HepG2 (cell line): ENCODE data around the gene NFKBIA. TPM values are rescaled to one million over a fixed set of nuclear protein-coding genes. Genes with fewer than 3 reads are reported as not detected.

Experiments
- DPF2 ChIP-seq: sonication (generic); formaldehyde crosslinking; IDR thresholded peaks from 2 replicates; pipeline ENCODE4 v1.4.0; 2020; ENCODE audit warnings: mild to moderate bottlenecking, low read depth, missing genetic modification reagents, borderline replicate concordance
- FOXK1 ChIP-seq: sonication (generic); formaldehyde crosslinking; IDR thresholded peaks from 2 replicates; pipeline ENCODE4 v1.4.0; 2020; ENCODE audit warnings: low read depth, missing genetic modification reagents, borderline replicate concordance
- GTF3A ChIP-seq: sonication (generic); formaldehyde crosslinking; conservative IDR thresholded peaks from 2 replicates; pipeline ENCODE4 v1.4.0; 2020; ENCODE audit warnings: mild to moderate bottlenecking, missing genetic modification reagents
- RFX3 ChIP-seq: IDR thresholded peaks from 2 replicates; pipeline ENCODE4 v1.6.1; 2016; ENCODE audit warnings: missing biosample characterization, missing genetic modification reagents
- ZNF34 ChIP-seq: sonication (generic); formaldehyde crosslinking; IDR thresholded peaks from 2 replicates; pipeline ENCODE4 v1.4.0; 2020; ENCODE audit warnings: mild to moderate bottlenecking, missing genetic modification reagents, borderline replicate concordance
- ZNF891 ChIP-seq: sonication (generic); formaldehyde crosslinking; IDR thresholded peaks from 2 replicates; pipeline ENCODE4 v1.5.0; 2020; ENCODE audit warnings: mild to moderate bottlenecking, missing genetic modification reagents
- polyA plus RNA-seq, 8 experiments: library from polyadenylated mRNA; depleted of rRNA in 3 of 8; stranded (reverse) in 7 of 8; unstranded in 1 of 8; fragments of >200 nt; fragmentation: Illumina TruSeq in 4 of 8; extraction: Trizol in 4 of 8; gene quantifications; 2 replicates each; pipeline versions ENCODE4 v1.2.1 to v1.2.3, GENCODE V29; 2011 to 2016; ENCODE audit warnings: low read depth in 4 of 8, missing spikeins in 1 of 8, mixed read lengths in 1 of 8; ENCODE audit not compliant: insufficient read depth in 1 of 8
- total RNA-seq, 5 experiments: library from RNA; depleted of rRNA; stranded (reverse); fragments of >200 nt; fragmentation: Illumina TruSeq; extraction: Trizol; gene quantifications; 2 replicates each; pipeline ENCODE4 v1.2.3, GENCODE V29; 2016; ENCODE audit warnings: low read depth in 1 of 5
- TF ChIP-seq, protein P1 (sequence below): sonication (generic); formaldehyde crosslinking; IDR thresholded peaks from one replicate; pipeline ENCODE4 v1.5.1; 2020; ENCODE audit warnings: mild to moderate bottlenecking, missing genetic modification reagents; ENCODE audit errors: not compliant biosample characterization
- TF ChIP-seq, protein P2 (sequence below): sonication (generic); formaldehyde crosslinking; IDR thresholded peaks from 2 replicates; pipeline ENCODE4 v1.8.1; 2023; ENCODE audit warnings: missing genetic modification reagents, mild to moderate bottlenecking, borderline replicate concordance
- TF ChIP-seq, protein P3 (sequence below): sonication (generic); formaldehyde crosslinking; IDR thresholded peaks from 2 replicates; pipeline ENCODE4 v1.4.0; 2020; ENCODE audit warnings: missing genetic modification reagents

Gene NFKBIA
- total and polyA plus RNA-seq, 2 of the 13 experiments (the other 11 are each of a cell fraction or from before 2014, with no cell fraction given): 197 to 319 TPM

DNA sequence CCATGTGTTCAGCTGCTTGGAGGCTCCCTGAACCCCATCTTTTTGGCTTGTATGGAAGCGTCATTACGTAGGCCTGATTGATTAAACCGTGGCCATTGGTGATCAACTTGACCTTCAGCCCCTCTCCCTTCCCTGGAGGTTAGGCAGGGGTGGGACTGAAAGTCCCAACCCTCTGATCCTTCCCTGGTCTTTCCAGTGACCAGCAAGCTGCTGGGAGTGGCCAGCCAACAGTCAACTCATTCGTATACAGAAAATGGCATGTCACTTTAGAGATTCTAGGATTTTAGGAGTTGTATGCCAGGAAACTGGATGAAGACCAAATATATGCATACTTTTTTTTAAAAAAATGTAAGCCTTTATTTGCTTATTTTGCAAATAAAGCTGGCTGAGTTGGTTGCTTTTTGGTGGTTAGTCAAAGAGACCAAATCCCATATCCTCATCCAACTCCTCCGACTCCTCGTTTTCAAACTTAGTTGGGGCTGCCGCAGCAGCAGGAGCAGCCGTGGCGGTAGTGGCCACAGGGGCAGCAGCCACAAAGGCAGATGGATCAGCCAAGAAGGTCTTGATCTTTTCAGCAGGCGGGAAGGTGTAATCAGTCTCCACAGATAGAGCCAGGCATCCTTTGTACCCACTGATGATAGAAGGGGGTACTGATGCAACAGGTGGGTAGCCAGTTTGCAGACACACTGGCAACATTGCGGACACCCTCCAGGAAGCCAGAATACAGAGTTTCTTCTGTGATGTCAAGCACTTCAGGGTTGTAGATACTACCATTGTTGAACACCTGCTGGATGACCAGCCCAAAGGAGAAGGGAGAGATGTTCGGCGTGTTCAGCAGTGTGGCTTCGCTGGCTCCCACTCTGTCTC lies 16.6 kb downstream of the NFKBIA start (continued):
- TF ChIP-seq, protein P1, sequence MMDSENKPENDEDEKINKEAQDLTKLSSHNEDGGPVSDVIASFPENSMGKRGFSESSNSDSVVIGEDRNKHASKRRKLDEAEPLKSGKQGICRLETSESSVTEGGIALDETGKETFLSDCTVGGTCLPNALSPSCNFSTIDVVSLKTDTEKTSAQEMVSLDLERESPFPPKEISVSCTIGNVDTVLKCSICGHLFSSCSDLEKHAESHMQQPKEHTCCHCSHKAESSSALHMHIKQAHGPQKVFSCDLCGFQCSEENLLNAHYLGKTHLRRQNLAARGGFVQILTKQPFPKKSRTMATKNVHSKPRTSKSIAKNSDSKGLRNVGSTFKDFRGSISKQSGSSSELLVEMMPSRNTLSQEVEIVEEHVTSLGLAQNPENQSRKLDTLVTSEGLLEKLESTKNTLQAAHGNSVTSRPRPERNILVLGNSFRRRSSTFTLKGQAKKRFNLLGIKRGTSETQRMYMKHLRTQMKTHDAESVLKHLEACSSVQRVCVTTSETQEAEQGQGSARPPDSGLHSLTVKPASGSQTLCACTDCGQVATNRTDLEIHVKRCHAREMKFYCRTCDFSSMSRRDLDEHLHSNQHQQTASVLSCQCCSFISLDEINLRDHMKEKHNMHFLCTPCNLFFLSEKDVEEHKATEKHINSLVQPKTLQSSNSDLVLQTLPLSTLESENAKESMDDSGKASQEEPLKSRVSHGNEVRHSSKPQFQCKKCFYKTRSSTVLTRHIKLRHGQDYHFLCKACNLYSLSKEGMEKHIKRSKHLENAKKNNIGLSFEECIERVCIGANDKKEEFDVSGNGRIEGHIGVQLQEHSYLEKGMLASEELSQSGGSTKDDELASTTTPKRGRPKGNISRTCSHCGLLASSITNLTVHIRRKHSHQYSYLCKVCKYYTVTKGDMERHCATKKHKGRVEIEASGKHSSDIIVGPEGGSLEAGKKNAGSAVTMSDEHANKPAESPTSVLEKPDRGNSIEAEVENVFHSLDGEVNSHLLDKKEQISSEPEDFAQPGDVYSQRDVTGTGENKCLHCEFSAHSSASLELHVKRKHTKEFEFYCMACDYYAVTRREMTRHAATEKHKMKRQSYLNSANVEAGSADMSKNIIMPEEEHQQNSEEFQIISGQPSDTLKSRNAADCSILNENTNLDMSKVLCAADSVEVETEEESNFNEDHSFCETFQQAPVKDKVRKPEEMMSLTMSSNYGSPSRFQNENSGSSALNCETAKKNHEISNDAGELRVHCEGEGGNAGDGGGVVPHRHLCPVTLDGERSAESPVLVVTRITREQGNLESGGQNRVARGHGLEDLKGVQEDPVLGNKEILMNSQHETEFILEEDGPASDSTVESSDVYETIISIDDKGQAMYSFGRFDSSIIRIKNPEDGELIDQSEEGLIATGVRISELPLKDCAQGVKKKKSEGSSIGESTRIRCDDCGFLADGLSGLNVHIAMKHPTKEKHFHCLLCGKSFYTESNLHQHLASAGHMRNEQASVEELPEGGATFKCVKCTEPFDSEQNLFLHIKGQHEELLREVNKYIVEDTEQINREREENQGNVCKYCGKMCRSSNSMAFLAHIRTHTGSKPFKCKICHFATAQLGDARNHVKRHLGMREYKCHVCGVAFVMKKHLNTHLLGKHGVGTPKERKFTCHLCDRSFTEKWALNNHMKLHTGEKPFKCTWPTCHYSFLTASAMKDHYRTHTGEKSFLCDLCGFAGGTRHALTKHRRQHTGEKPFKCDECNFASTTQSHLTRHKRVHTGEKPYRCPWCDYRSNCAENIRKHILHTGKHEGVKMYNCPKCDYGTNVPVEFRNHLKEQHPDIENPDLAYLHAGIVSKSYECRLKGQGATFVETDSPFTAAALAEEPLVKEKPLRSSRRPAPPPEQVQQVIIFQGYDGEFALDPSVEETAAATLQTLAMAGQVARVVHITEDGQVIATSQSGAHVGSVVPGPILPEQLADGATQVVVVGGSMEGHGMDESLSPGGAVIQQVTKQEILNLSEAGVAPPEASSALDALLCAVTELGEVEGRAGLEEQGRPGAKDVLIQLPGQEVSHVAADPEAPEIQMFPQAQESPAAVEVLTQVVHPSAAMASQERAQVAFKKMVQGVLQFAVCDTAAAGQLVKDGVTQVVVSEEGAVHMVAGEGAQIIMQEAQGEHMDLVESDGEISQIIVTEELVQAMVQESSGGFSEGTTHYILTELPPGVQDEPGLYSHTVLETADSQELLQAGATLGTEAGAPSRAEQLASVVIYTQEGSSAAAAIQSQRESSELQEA (CRISPR knock-in tag): peak; percentile 76
- TF ChIP-seq DPF2 (no peak), ZNF34 (CRISPR knock-in tag) (no peak), RFX3 (no peak), ZNF891 (CRISPR knock-in tag) (no peak), FOXK1 (CRISPR knock-in tag) (no peak), GTF3A (CRISPR knock-in tag) (no peak)
- TF ChIP-seq, protein P2, sequence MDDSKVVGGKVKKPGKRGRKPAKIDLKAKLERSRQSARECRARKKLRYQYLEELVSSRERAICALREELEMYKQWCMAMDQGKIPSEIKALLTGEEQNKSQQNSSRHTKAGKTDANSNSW (CRISPR knock-in tag): no peak
- TF ChIP-seq, protein P3, sequence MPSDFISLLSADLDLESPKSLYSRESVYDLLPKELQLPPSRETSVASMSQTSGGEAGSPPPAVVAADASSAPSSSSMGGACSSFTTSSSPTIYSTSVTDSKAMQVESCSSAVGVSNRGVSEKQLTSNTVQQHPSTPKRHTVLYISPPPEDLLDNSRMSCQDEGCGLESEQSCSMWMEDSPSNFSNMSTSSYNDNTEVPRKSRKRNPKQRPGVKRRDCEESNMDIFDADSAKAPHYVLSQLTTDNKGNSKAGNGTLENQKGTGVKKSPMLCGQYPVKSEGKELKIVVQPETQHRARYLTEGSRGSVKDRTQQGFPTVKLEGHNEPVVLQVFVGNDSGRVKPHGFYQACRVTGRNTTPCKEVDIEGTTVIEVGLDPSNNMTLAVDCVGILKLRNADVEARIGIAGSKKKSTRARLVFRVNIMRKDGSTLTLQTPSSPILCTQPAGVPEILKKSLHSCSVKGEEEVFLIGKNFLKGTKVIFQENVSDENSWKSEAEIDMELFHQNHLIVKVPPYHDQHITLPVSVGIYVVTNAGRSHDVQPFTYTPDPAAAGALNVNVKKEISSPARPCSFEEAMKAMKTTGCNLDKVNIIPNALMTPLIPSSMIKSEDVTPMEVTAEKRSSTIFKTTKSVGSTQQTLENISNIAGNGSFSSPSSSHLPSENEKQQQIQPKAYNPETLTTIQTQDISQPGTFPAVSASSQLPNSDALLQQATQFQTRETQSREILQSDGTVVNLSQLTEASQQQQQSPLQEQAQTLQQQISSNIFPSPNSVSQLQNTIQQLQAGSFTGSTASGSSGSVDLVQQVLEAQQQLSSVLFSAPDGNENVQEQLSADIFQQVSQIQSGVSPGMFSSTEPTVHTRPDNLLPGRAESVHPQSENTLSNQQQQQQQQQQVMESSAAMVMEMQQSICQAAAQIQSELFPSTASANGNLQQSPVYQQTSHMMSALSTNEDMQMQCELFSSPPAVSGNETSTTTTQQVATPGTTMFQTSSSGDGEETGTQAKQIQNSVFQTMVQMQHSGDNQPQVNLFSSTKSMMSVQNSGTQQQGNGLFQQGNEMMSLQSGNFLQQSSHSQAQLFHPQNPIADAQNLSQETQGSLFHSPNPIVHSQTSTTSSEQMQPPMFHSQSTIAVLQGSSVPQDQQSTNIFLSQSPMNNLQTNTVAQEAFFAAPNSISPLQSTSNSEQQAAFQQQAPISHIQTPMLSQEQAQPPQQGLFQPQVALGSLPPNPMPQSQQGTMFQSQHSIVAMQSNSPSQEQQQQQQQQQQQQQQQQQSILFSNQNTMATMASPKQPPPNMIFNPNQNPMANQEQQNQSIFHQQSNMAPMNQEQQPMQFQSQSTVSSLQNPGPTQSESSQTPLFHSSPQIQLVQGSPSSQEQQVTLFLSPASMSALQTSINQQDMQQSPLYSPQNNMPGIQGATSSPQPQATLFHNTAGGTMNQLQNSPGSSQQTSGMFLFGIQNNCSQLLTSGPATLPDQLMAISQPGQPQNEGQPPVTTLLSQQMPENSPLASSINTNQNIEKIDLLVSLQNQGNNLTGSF (CRISPR knock-in tag): no peak
